Muscle layer of colon (tissue), 2 donors: Measurements from ENCODE around the gene TGFA.
"Not testable (repeated sequence)": the region's sequence is repeated elsewhere in the genome, so short reads cannot be mapped to it uniquely, and the experiment has no call there.

Experiments
- H3K27ac ChIP-seq: one replicate; pipeline ENCODE4 v1.7.0; 2013; ENCODE audit warnings: low read depth, mild to moderate bottlenecking, low read length, moderate library complexity
- H3K27me3 ChIP-seq, 2 donors: one replicate each; pipeline ENCODE4 v1.7.0; 2013; ENCODE audit warnings: low read length in 2 of 2, mild to moderate bottlenecking in 2 of 2; ENCODE audit not compliant: insufficient read depth in 2 of 2, control insufficient read depth in 1 of 2
- H3K36me3 ChIP-seq: one replicate; pipeline ENCODE4 v1.7.0; 2013; ENCODE audit warnings: mild to moderate bottlenecking, low read length; ENCODE audit not compliant: insufficient read depth
- H3K4me1 ChIP-seq: one replicate; pipeline ENCODE4 v1.7.0; 2013; ENCODE audit warnings: mild to moderate bottlenecking, low read length; ENCODE audit not compliant: insufficient read depth
- H3K4me3 ChIP-seq, 2 donors: one replicate each; pipeline ENCODE4 v1.7.0; 2013; ENCODE audit warnings: low read length in 2 of 2, low read depth in 1 of 2, mild to moderate bottlenecking in 1 of 2, moderate library complexity in 1 of 2
- H3K9ac ChIP-seq: one replicate; pipeline ENCODE4 v1.7.0; 2013; ENCODE audit warnings: low read length
- H3K9me3 ChIP-seq: one replicate; pipeline ENCODE4 v1.7.0; 2013; ENCODE audit warnings: mild to moderate bottlenecking, low read length
- donor health status: abdominal sarcoma.
- donor health status: Adenocarcinoma of cecum.

Gene TGFA

DNA sequence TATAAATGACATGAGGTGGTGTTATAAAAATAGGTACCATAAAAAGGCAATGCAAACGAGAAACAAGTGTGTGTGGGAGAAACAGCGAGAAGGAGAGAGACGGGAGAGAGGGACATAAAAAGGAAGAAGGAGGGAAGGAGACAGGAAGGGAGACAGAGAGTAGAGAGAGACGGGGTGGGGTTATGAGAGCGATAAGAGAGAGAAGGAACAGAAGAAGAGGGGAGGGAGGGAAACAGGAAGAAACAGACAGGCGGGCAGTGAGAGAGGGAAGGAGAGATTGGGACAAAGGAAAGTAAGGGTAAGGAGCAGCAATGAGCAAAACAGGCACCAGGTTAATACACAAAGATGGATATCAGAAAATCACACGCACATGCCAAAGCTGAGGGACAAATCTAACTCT, 83.7 kb downstream of the TGFA start:
- Histone ChIP-seq H3K36me3 (no peaks in the 10 kb centered on the region), H3K4me3 (no peak overlapping the region), H3K9me3 (no peaks in the 10 kb centered on the region), H3K9ac (no peak overlapping the region), H3K27me3 (no peaks in the 10 kb centered on the region), H3K27ac (no peak overlapping the region), H3K4me1 (no peaks in the 10 kb centered on the region)

DNA sequence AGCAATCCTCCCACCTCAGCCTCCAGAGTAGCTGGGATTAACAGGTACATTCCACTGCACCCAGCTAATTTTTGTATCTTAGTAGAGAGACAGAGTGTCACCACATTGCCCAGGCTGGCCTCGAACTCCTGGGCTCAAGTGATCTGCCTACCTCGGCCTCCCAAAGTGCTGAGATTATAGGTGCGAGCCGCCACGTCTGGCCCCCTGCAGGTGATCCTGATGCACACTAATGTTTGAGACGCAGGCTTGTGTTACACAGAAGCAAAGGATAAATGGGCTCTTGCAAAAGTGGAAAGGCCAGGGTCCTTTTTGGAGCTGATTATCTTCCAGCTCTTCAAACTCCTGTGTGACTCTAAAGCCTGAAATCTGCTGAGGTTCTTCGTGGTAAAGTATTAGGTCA, 84.2 kb downstream of the TGFA start:
- Histone ChIP-seq H3K27ac (no peak overlapping the region), H3K9me3 (no peaks in the 10 kb centered on the region), H3K9ac (no peak overlapping the region), H3K4me3 (no peak overlapping the region), H3K36me3 (no peaks in the 10 kb centered on the region), H3K4me1 (no peaks in the 10 kb centered on the region), H3K27me3 (no peaks in the 10 kb centered on the region)

GRCh38 chr2:70468878-70469277, 84.7 kb downstream of the TGFA start:
- no peak overlapping the region for H3K27ac ChIP-seq

DNA sequence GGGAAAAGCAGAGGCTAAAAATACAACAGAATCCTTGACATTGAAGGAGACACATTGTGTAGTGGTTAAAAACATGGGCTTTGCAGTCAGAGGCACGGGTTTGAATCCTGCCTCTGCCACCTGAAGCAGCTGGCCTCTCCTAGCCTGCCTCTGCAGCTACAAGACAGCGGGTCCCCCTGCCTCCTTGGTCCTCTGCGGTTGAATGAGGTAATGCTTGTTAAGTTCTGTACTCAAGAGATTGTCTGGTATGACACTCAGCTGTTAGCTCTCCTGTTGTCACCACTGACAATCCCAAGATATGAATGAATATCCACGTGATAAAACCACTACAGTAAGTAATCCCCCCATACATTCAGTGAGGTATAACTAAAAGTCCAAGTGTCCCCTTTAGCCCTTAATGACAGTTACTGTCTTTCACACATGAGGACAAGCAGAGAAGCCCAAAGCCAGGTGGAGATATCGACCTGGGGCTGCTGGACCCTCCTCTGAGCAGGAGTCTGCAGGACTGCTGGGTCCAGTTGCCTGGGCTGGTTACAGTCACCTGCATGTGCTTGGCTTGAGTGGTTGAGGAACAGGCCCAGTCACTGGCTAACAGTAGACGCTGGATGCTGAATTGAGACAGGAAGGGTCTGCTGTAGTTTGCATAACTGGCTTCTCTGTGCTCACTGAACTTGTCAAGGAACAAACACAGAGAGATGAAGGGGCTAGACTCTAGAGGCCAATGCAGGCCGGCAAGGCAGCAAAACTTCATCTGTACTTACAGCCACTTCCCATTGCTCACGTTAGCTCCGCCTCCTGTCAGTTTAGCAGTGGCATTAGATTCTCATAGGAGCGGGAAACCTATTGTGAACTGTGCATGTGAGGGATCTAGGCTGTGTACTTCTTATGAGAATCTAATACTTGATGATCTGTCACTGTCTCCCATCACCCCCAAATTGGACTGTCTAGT, 85.5 kb downstream of the TGFA start:
- no peaks in the 10 kb centered on the region for H3K27me3 ChIP-seq
- H3K4me3 ChIP-seq = no peak overlapping the region
- no peak overlapping the region for H3K9ac ChIP-seq
- no peaks in the 10 kb centered on the region for H3K9me3 ChIP-seq
- H3K36me3 ChIP-seq = no peaks in the 10 kb centered on the region
- no peaks in the 10 kb centered on the region for H3K4me1 ChIP-seq
- H3K27ac ChIP-seq = no peak overlapping the region

More at GRCh38 chr2:70468878-70469277, 84.7 kb downstream of the TGFA start:
- Histone ChIP-seq H3K9me3 (no peaks in the 10 kb centered on the region), H3K36me3 (no peaks in the 10 kb centered on the region), H3K9ac (no peak overlapping the region), H3K4me3 (no peak overlapping the region), H3K4me1 (no peaks in the 10 kb centered on the region), H3K27me3 (no peaks in the 10 kb centered on the region)

- Histone ChIP-seq H3K9me3 (no peaks in the 10 kb centered on the region), H3K27me3 (no peaks in the 10 kb centered on the region), H3K36me3 (no peaks in the 10 kb centered on the region), H3K9ac (no peak overlapping the region), H3K4me1 (no peaks in the 10 kb centered on the region), H3K4me3 (no peak overlapping the region), H3K27ac (no peak overlapping the region)
Observed at GRCh38 chr2:70467237-70467636, 86.4 kb downstream of the TGFA start.

GRCh38 chr2:70466647-70467046, 87.0 kb downstream of the TGFA start:
- not testable (repeated sequence) for H3K36me3 ChIP-seq, H3K27ac ChIP-seq, H3K9ac ChIP-seq, H3K4me3 ChIP-seq, H3K9me3 ChIP-seq, H3K4me1 ChIP-seq, H3K27me3 ChIP-seq

DNA sequence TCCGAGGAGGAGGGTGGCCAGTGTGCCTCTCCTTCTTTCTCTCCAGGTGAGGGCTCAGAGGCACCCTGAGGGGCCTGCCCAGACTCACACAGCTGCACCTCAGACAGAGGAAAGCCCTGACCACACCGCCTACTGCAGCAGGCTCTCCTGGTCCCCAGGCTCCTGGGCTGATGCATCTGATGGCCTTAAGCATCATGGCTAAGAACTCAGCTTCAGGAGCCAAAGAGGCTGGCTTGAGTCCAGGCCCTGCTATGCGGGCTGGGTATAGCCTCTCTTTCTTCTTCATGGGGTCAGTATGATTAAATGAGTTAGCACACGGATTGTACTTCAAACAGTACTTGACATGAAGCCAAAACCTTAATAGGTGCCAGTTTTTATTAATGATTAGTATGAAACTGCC, 89.6 kb downstream of the TGFA start:
- no peaks in the 10 kb centered on the region for H3K27me3 ChIP-seq
- no peaks in the 10 kb centered on the region for H3K9me3 ChIP-seq
- H3K27ac ChIP-seq = no peak overlapping the region
- H3K9ac ChIP-seq = no peak overlapping the region
- H3K36me3 ChIP-seq = no peaks in the 10 kb centered on the region
- H3K4me1 ChIP-seq = no peaks in the 10 kb centered on the region
- H3K4me3 ChIP-seq = no peak overlapping the region

- H3K4me3 ChIP-seq = no peak overlapping the region
Observed at GRCh38 chr2:70463581-70463980, 90.0 kb downstream of the TGFA start.

GRCh38 chr2:70461981-70462876, 91.4 kb downstream of the TGFA start:
- no peaks in the 10 kb centered on the region for H3K9me3 ChIP-seq
- H3K36me3 ChIP-seq = no peaks in the 10 kb centered on the region
- no peaks in the 10 kb centered on the region for H3K4me1 ChIP-seq
- H3K9ac ChIP-seq = no peak overlapping the region
- no peaks in the 10 kb centered on the region for H3K27me3 ChIP-seq
- H3K4me3 ChIP-seq = no peak overlapping the region
- H3K27ac ChIP-seq = no peak overlapping the region

More at GRCh38 chr2:70463581-70463980, 90.0 kb downstream of the TGFA start:
- Histone ChIP-seq H3K9me3 (no peaks in the 10 kb centered on the region), H3K27ac (no peak overlapping the region), H3K9ac (no peak overlapping the region), H3K27me3 (no peaks in the 10 kb centered on the region), H3K4me1 (no peaks in the 10 kb centered on the region), H3K36me3 (no peaks in the 10 kb centered on the region)

DNA sequence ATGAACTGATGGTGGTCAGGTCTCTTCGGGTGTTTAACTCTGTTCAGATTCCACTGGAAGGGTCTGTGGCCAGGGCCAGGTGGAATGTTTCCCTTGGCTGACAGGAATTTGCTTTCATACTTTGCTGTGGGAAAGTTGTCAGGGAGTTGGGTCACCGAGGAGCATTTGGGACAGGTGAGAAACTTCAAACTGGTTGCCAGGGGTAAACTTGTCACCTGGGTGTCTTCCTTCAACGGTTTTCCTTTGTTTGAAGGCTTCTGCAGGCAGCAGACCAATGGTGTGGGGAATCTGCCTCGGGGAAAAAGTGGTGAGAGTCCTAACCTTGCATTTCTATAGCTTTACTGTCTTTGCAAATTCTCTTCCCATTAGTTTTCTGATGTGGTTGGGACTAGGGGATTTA, 92.2 kb downstream of the TGFA start:
- no peak overlapping the region for H3K9ac ChIP-seq
- no peak overlapping the region for H3K4me3 ChIP-seq
- no peak overlapping the region for H3K27ac ChIP-seq
- no peaks in the 10 kb centered on the region for H3K9me3 ChIP-seq
- no peaks in the 10 kb centered on the region for H3K36me3 ChIP-seq
- no peaks in the 10 kb centered on the region for H3K4me1 ChIP-seq
- no peaks in the 10 kb centered on the region for H3K27me3 ChIP-seq

GRCh38 chr2:70460333-70460732, 93.3 kb downstream of the TGFA start:
- Histone ChIP-seq H3K27me3 (no peaks in the 10 kb centered on the region), H3K27ac (no peak overlapping the region), H3K4me1 (no peaks in the 10 kb centered on the region), H3K36me3 (no peaks in the 10 kb centered on the region), H3K9ac (no peak overlapping the region), H3K9me3 (no peaks in the 10 kb centered on the region), H3K4me3 (no peak overlapping the region)
